ENCODE data around the gene GRPEL1.
"Not testable (repeated sequence)": the region's sequence is repeated elsewhere in the genome, so short reads cannot be mapped to it uniquely, and the experiment has no call there.

Gene GRPEL1

DNA sequence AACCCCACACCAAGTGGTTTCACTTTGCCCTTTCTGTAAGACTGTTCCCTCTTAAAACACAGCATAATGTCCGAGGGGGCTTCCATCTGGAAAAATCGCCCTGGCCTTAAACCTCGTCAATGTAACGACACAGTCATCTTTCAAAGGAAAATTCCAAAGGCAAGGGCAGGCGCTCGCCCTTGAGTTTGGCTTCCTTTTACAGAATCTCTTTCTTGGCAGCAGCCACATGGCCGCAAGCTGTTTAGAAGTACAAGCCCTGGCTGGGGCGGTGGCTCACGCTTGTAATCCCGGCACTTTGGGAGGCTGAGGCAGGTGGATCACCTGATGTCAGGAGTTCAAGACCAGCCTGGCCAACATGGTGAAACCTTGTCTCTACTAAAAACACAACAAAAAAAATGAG, 27.1 kb upstream of the GRPEL1 start:
- in situ Hi-C loops (cut with MboI; ENCODE audit: low sequenced_read_pairs): no loop called here

DNA sequence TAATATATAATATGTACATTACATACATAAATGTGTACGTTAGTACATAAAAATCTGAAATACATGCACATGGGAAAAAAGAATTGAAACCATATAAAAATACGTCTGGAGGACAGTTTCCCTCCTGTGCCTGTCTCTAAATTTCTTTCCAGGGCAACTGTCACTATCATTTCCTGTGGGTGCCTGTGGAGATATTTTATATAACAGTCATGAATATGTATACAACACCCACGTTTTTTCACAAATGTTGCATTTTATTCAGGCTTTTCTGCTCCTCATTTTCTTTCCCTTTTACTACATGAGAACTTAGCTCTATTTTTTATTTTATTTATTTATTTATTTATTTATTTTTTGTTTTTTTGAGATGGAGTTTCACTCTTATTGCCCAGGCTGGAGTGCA, 24.2 kb upstream of the GRPEL1 start:
- in situ Hi-C loops (cut with MboI; ENCODE audit: low sequenced_read_pairs): no loop called here

- in situ Hi-C loops (cut with MboI; ENCODE audit: low sequenced_read_pairs): no loop called here
Measured at GRCh38 chr4:7089213-7089986, 21.5 kb upstream of the GRPEL1 start.

- in situ Hi-C loops (cut with MboI; ENCODE audit: low sequenced_read_pairs): no loop called here
Measured at GRCh38 chr4:7087036-7087435, 19.2 kb upstream of the GRPEL1 start.

DNA sequence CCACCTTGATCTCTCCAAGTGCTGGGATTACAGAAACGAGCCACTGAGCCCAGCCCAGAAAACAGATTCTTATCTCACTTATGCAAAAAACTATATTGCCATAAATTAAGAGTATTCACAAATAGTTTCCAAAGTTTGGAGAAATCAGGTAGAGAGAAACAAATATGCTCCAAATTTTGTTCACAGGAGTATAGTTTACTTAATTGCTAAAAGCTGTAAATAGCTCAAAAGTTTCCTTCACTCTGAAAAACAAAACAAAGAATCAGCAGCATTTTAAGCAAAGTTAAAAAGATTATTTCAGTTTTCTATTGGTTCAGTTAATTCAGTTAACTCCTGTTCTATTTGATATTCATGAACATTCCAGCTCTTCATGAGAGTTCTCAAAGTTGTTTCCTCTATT, 18.5 kb upstream of the GRPEL1 start:
- in situ Hi-C loops (cut with MboI; ENCODE audit: low sequenced_read_pairs): no loop called here

DNA sequence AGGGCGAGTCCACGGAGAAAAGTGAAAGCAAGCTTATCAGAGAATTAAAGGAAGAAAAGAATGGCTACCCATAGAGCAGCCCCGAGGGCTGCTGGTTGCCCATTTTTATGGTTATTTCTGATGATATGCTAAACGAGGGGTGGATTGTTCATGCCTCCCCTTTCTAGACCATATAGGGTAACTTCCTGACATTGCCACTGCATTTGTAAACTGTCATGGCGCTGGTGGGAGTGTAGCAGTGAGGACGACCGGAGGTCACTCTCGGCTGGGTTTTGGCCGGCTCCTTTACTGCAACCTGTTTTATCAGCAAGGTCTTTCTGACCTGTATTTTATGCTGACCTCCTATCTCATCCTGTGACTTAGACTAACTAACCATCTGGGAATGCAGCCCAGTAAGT, 16.7 kb upstream of the GRPEL1 start:
- in situ Hi-C loops (cut with MboI; ENCODE audit: low sequenced_read_pairs): not testable (repeated sequence)

GRCh38 chr4:7083597-7084563, 16.0 kb upstream of the GRPEL1 start:
- in situ Hi-C loops (cut with MboI; ENCODE audit: low sequenced_read_pairs): no loop called here

DNA sequence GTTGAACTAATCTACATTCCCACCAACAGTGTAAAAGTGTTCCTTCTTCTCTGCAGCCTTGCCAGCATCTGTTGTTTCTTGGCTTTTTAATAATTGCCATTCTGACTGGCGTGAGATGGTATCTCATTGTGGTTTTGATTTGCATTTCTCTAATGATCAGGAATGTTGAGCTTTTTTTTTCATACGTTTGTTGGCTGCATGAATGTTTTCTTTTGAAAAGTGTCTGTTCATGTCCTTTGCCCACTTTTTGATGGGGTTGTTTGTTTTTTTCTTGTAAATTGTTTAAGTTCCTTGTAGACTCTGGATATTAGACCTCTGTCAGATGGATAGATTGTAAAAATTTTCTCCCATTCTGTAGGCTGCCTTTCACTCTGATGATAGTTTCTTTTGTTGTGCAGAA, 12.0 kb upstream of the GRPEL1 start:
- in situ Hi-C loops (cut with MboI; ENCODE audit: low sequenced_read_pairs): not testable (repeated sequence)

DNA sequence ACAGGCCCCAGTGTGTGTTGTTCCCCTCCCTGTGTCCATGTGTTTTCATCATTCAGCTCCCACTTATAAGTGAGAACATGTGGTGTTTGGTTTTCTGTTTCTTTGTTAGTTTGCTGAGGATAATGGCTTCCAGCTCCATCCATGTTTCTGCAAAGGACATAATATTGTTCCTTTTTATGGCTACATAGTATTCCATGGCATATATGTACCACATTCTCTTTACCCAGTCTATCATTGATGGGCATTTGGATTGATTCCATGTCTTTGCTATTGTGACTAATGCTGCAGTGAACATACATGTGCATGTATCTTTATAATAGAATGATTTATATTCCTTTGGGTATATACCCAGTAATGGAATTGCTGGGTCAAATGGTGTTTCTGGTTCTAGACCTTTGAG, 11.6 kb upstream of the GRPEL1 start:
- in situ Hi-C loops (cut with MboI; ENCODE audit: low sequenced_read_pairs): not testable (repeated sequence)

DNA sequence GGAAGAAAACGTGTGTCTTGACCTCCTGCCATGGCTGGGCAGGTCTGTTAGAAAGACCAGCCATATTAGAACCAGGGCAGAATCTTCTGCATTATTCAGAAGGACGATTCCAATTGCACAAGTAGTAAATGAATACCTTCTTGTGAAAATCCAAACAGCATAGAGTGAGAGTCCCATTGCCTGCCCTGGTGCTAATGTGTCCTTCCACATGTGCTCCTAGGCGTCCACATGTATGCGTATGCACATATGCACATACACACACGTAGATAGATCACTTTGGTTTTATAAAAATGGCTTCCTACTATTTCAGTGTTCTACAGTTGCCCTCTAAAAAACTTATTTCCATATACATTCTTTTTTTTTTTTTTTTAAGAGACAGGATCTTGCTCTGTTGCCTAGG, 10.2 kb upstream of the GRPEL1 start:
- in situ Hi-C loops (cut with MboI; ENCODE audit: low sequenced_read_pairs): no loop called here

GRCh38 chr4:7077371-7077770, 9.5 kb upstream of the GRPEL1 start:
- in situ Hi-C loops (cut with MboI; ENCODE audit: low sequenced_read_pairs): no loop called here

GRCh38 chr4:7076696-7077082, 8.8 kb upstream of the GRPEL1 start:
- in situ Hi-C loops (cut with MboI; ENCODE audit: low sequenced_read_pairs): no loop called here

GRCh38 chr4:7075962-7076695, 8.3 kb upstream of the GRPEL1 start:
- in situ Hi-C loops (cut with MboI; ENCODE audit: low sequenced_read_pairs): no loop called here

DNA sequence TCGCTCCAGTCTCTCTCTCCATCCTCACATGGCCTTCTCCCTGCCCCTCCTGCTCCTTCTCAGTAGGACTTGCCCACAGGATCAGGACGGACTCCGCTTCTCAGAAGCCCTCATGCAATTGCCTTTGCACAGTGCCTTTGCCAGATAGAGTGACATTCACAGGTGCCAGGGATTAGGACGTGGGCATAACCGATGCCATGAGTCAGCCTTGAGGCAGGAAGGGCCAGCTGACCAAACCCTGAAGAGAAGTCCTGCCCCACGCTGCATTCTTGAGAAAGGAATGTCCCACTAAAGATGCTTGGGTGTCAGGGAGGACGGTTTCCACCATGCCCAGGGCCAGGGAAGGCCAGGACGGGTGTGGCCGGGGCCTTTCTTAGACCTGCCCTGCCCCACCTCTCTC, 6.6 kb upstream of the GRPEL1 start:
- in situ Hi-C loops (cut with MboI; ENCODE audit: low sequenced_read_pairs): no loop called here

GRCh38 chr4:7073526-7074390, 5.9 kb upstream of the GRPEL1 start:
- in situ Hi-C loops (cut with MboI; ENCODE audit: low sequenced_read_pairs): no loop called here

- in situ Hi-C loops (cut with MboI; ENCODE audit: low sequenced_read_pairs): no loop called here
Measured at GRCh38 chr4:7073059-7073458, 5.2 kb upstream of the GRPEL1 start.

- in situ Hi-C loops (cut with MboI; ENCODE audit: low sequenced_read_pairs): no loop called here
Measured at GRCh38 chr4:7070729-7071511, 3.1 kb upstream of the GRPEL1 start.

DNA sequence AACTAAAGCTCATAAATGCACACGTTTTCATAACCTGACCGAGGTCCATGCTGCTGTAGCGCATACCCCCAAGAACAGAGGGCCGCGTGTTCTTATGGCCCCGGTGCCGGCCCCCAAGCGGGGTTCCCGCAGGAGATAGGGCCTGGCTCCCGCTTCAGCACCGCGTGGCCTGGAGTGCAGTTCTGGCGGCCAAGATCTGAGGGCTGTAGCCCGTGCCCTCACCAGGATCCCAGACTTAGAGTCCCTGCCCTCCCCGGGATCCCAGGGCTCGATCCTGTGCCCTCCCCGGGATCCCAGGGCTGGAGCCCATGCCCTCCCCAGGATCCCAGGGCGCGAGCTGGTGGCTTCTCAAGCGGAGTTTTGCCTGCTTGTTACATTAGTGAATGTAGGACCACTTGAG, 1.0 kb upstream of the GRPEL1 start:
- in situ Hi-C loops (cut with MboI; ENCODE audit: low sequenced_read_pairs): no loop called here

DNA sequence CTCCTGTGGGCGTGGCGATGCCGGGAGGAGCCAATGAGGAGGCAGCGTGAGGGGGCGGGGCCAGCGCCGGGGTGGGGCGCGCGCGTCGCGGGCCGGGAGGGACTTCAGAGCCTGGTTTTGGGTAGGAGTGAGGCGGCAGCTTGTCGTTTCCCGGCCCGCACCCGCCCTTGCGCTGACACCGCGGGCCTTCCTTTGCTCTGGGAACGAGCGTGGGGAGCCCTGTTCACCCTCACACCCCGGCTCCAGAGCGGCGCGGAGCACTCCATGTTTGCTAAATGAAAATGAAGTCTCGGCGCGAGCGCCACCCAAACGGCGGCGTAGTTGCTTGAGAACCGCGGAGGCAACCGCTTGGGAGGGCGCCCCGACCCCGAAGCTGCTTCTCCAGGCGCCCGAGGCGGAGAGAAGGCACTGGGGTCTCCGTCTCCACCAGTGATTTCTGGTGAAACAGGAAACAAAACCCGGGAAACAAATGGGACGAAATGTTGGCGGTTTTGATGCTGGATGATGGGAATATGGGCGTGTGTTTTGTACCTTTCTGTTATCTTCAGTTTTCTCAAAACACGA, 497 bp upstream of the GRPEL1 start:
- in situ Hi-C loops (cut with MboI; ENCODE audit: low sequenced_read_pairs): no loop called here

GRCh38 chr4:7067126-7067451, 775 bp downstream of the GRPEL1 start:
- in situ Hi-C loops (cut with MboI; ENCODE audit: low sequenced_read_pairs): no loop called here
